Heart left ventricle (tissue), 13 donors: Measurements from ENCODE around the gene LTO1.

Source experiments
- CTCF ChIP-seq, 12 donors: fragments of 200-600 bp; sonication (generic) in 4 of 12; IDR thresholded peaks; one replicate each; pipeline versions ENCODE4 v1.5.0 to v1.8.0; 2018 to 2022; ENCODE audit warnings: antibody characterized with exemption in 12 of 12, mild to moderate bottlenecking in 5 of 12
- POLR2A ChIP-seq, 2 donors: fragments of 450-650 bp; IDR thresholded peaks; one replicate each; pipeline ENCODE4 v1.6.1; 2017; ENCODE audit warnings: antibody characterized with exemption in 2 of 2, mild to moderate bottlenecking in 2 of 2, moderate library complexity in 2 of 2
- donor health status: ischemic (EF 13 %, LVEDD 7.1; RV severe dilation, severe dysfunction).
- donor health status: DM: no; HTN: yes; CAD: no.
- donor health status: DM: no; HTN: no; CAD: no.
- donor health status: ischemic (EF 25% LVEDD 6.9; RV normal size, moderate dysfunction).
- donor health status: ischemic (EF 25% LVEDD 5.7; RV mildly dilated, moderate dysfunction).
- donor health status: ischemic (EF 35%, LVEDD 5.7; RV mildly dilated, moderate dysfunction).
- donor health status: nonischemic (EF 11% LVEDD 7.7; RV severe dilation, severe dysfunction).
- donor health status: DM: yes; HTN: yes; CAD: no.
- donor health status: PGD.
- donor health status: ischemic (EF 29% LVEDD 5.4; RV normal size, mild dysfunction).
- donor health status: nonischemic (EF 23%, LVEDD 6.1; RV moderate dilation, normal function).

GRCh38 chr11:69716099-69716498 is 40.9 kb upstream of the LTO1 start:
- TF ChIP-seq CTCF (IDR thresholded peaks at IDR 0.05) (no peak), POLR2A (IDR thresholded peaks at IDR 0.05) (no peak)
